ENCODE data around the gene TNRC6C.

Gene TNRC6C

GRCh38 chr17:78143214-78144146 lies 185.0 kb downstream of the TNRC6C start:
- no peak for DNase-seq

- DNase-seq, result no peak
These were observed 185.7 kb downstream of the TNRC6C start for GRCh38 chr17:78144147-78144719.

- no peak for DNase-seq
These were observed 186.5 kb downstream of the TNRC6C start for GRCh38 chr17:78144736-78145641.

GRCh38 chr17:78146471-78146869 lies 188.0 kb downstream of the TNRC6C start:
- no peak for DNase-seq

GRCh38 chr17:78146881-78147280 lies 188.4 kb downstream of the TNRC6C start:
- no peak for DNase-seq

GRCh38 chr17:78147315-78147998 lies 189.0 kb downstream of the TNRC6C start:
- no peak for DNase-seq

DNA sequence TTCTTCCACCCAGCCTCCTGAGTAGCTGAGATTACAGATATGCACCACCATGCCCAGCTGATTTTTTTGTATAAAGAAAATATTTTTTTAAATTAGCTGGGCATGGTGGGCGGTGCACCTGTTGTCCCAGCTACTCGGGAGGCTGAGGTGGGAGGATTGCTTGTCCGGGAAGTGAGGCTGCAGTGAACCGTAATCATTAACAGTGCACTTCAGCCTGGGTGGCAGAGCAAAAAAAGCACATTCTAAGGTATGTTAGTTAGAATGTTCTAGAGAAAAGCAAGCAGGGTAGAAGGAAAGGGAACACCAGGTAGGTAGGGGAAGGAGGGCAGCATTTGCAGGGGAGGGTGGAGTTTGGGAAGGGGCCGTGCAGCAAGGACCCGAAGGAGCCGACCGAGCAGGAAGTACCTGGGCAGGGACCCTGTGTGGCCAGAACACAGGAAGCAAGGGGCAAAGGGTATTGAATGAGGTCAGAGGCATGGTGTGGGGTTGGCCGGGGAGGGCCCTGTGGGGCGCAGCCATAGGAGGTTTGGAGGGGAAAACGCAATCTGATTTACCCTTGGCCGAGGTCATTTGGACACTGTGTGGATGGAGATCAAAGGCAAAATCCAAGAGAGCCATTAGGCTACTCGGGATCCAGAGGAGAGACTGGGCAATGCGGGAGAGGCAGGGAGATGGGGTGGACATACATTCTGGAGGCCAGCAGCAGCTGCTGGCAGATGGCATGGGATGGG lies 189.9 kb downstream of the TNRC6C start:
- no peak for DNase-seq

- no peak for DNase-seq
These were observed 193.1 kb downstream of the TNRC6C start for GRCh38 chr17:78151514-78152008.

GRCh38 chr17:78154903-78155811 lies 196.7 kb downstream of the TNRC6C start:
- no peak for DNase-seq

Data from NCI-H2081 treated with DMSO at 0.1 percent for 48 hours (cell line).